SK-N-SH treated with all-trans-retinoic acid at 6 μM for 48 hours (cell line): Measurements from ENCODE around the gene AUTS2.

Experiments
- BACH2 ChIP-seq: fragments of 250-450 bp; sonication (Bioruptor Pico); IDR thresholded peaks from 2 replicates; pipeline ENCODE4 v1.9.0; 2021; ENCODE audit warnings: mild to moderate bottlenecking, borderline replicate concordance
- PATZ1 ChIP-seq: fragments of 250-450 bp; sonication (Bioruptor Pico); IDR thresholded peaks from 2 replicates; pipeline ENCODE4 v1.8.0; 2020; ENCODE audit warnings: mild to moderate bottlenecking, moderate library complexity, borderline replicate concordance
- POU6F1 ChIP-seq: fragments of 250-450 bp; sonication (Bioruptor Pico); IDR thresholded peaks from 2 replicates; pipeline ENCODE4 v1.8.0; 2021; ENCODE audit warnings: low read depth, mild to moderate bottlenecking, moderate library complexity, borderline replicate concordance
- ZFP30 ChIP-seq: fragments of 450-650 bp; formaldehyde crosslinking; IDR thresholded peaks from 2 replicates; pipeline ENCODE4 v1.5.0; 2022; ENCODE audit warnings: mild to moderate bottlenecking, moderate library complexity

GRCh38 chr7:70379210-70379609 lies 780.9 kb downstream of the AUTS2 start:
- TF ChIP-seq ZFP30 (CRISPR knock-in tag) (no peak), PATZ1 (CRISPR knock-in tag) (no peak), POU6F1 (CRISPR knock-in tag) (no peak), BACH2 (no peak)
